Omental fat pad (tissue), 4 donors: Measurements from ENCODE around the gene ETFRF1. TPM values are rescaled to one million over a fixed set of nuclear protein-coding genes. Genes with fewer than 3 reads are reported as not detected.
A peak's percentile ranks its signal among the peaks of the same experiment; 100 is the strongest.

Experiments used
- ATAC-seq: fragments of 150-250 bp; one replicate; pipeline ENCODE4 v1.9.1; 2016; ENCODE audit warnings: mild to moderate bottlenecking, moderate library complexity; ENCODE audit not compliant: low FRiP score
- DNase-seq: peaks from one replicate; pipeline ENCODE4 v3.0.0-alpha.2; 2019; ENCODE audit warnings: low spot score
- CTCF ChIP-seq, 3 donors: fragments of 450-650 bp; IDR thresholded peaks; one replicate each; pipeline ENCODE4 v1.5.1; 2016 to 2017; ENCODE audit warnings: antibody characterized with exemption in 3 of 3, mild to moderate bottlenecking in 3 of 3, moderate library complexity in 2 of 3
- total RNA-seq, 4 donors: library from RNA; depleted of rRNA; stranded (reverse); fragments of >200 nt; gene quantifications; one replicate each; pipeline ENCODE4 v1.1.0, GENCODE V29; 2016

Gene ETFRF1
- 10 to 100 TPM; 21.3 to 54.5 (median 33.9) TPM for total RNA-seq

- DNase-seq (peak; percentile 97), ATAC-seq (peak; percentile 98)
- TF ChIP-seq CTCF (IDR thresholded peaks at IDR 0.05) = no peak
Observed at GRCh38 chr12:25195056-25195971, at the start of gene ETFRF1, which contains the start of gene DNAI7. TSS of gene ETFRF1 (plus strand) at chr12:25195237. CDS start at chr12:25203957, 8,720 bp downstream. TSS of gene DNAI7 (minus strand) at chr12:25195160. CDS start at chr12:25195078, 82 bp downstream.

GRCh38 chr12:25146686-25147085 is 48.4 kb upstream of the ETFRF1 start:
- DNase-seq = no peak
- no peak for TF ChIP-seq CTCF (IDR thresholded peaks at IDR 0.05)
- no peak for ATAC-seq

- TF ChIP-seq CTCF (IDR thresholded peaks at IDR 0.05) = no peak
- ATAC-seq = peak; percentile 78
- no peak for DNase-seq
Observed at GRCh38 chr12:25151476-25151875, 43.6 kb upstream of the ETFRF1 start.

- ATAC-seq (no peak), DNase-seq (no peak)
- TF ChIP-seq CTCF (IDR thresholded peaks at IDR 0.05) = no peak
Observed at GRCh38 chr12:25152055-25152454, 43.0 kb upstream of the ETFRF1 start.

GRCh38 chr12:25155022-25155576 is 39.9 kb upstream of the ETFRF1 start:
- DNase-seq (no peak), ATAC-seq (no peak)
- TF ChIP-seq CTCF (IDR thresholded peaks at IDR 0.05) = no peak

GRCh38 chr12:25156061-25156460 is 39.0 kb upstream of the ETFRF1 start:
- no peak for TF ChIP-seq CTCF (IDR thresholded peaks at IDR 0.05)
- ATAC-seq (no peak), DNase-seq (no peak)
